GM23338 (cell line): Measurements from ENCODE around the gene SCARF1. TPM values are rescaled to one million over a fixed set of nuclear protein-coding genes. Genes with fewer than 3 reads are reported as not detected.

ENCODE experiments used
- CREB1 ChIP-seq: fragments of 250-450 bp; sonication (Bioruptor Pico); IDR thresholded peaks from 2 replicates; pipeline ENCODE4 v1.5.0; 2020; ENCODE audit warnings: low read depth, mild to moderate bottlenecking, moderate library complexity
- ETS1 ChIP-seq: IDR thresholded peaks from 2 replicates; pipeline ENCODE4 v1.6.1; 2016; ENCODE audit warnings: antibody characterized with exemption
- EZH2 ChIP-seq: fragments of 200-600 bp; sonication (generic); IDR thresholded peaks from one replicate; pipeline ENCODE4 v1.8.0; 2017; ENCODE audit warnings: antibody characterized with exemption, mild to moderate bottlenecking, low read depth; ENCODE audit not compliant: unreplicated experiment
- EZH2phosphoT487 ChIP-seq: fragments of 200-600 bp; sonication (generic); IDR thresholded peaks from one replicate; pipeline ENCODE4 v1.8.1; 2018; ENCODE audit warnings: antibody characterized with exemption; ENCODE audit not compliant: unreplicated experiment
- JUNB ChIP-seq: IDR thresholded peaks from one replicate; pipeline ENCODE4 v1.6.1; 2016; ENCODE audit warnings: antibody characterized with exemption; ENCODE audit not compliant: unreplicated experiment
- NANOG ChIP-seq: IDR thresholded peaks from 2 replicates; pipeline ENCODE4 v1.6.1; 2016; ENCODE audit warnings: antibody characterized with exemption, borderline replicate concordance
- POLR2AphosphoS5 ChIP-seq: IDR thresholded peaks from 2 replicates; pipeline ENCODE4 v1.6.1; 2016; ENCODE audit warnings: antibody characterized with exemption, low read depth
- REST ChIP-seq: IDR thresholded peaks from one replicate; pipeline ENCODE4 v1.6.1; 2018; ENCODE audit warnings: antibody characterized with exemption; ENCODE audit not compliant: unreplicated experiment
- STAT1 ChIP-seq: IDR thresholded peaks from one replicate; pipeline ENCODE4 v1.6.1; 2016; ENCODE audit warnings: antibody characterized with exemption; ENCODE audit not compliant: unreplicated experiment
- ZNF114 ChIP-seq: fragments of 250-450 bp; sonication (Bioruptor Pico); IDR thresholded peaks from 2 replicates; pipeline ENCODE4 v1.5.0; 2020; ENCODE audit warnings: mild to moderate bottlenecking, moderate library complexity
- ZNF331 ChIP-seq: fragments of 250-450 bp; sonication (Bioruptor Pico); IDR thresholded peaks from 2 replicates; pipeline ENCODE4 v1.5.0; 2020; ENCODE audit warnings: low read depth, mild to moderate bottlenecking, moderate library complexity
- ZNF462 ChIP-seq: fragments of 250-450 bp; sonication (Bioruptor Pico); IDR thresholded peaks from 2 replicates; pipeline ENCODE4 v1.5.0; 2020; ENCODE audit warnings: mild to moderate bottlenecking, moderate library complexity
- polyA plus RNA-seq: library from polyadenylated mRNA; unstranded; fragments of >200 nt; fragmentation: Nextera tagmentation; extraction: Ambion mirVana; gene quantifications from 2 replicates; pipeline ENCODE4 v1.2.1, GENCODE V29; 2016
- total RNA-seq: library from RNA; depleted of rRNA; stranded (reverse); fragments of >200 nt; shearing (Covaris generic); gene quantifications from 2 replicates; pipeline ENCODE4 v1.2.3, GENCODE V29; 2014

Gene SCARF1
- total and polyA plus RNA-seq, 2 experiments from 2014 or later, result 0.76 to 1.6 TPM

- TF ChIP-seq ZNF462 (CRISPR knock-in tag) (no peak), STAT1 (no peak), CREB1 (no peak), REST (no peak), ZNF331 (CRISPR knock-in tag) (no peak), JUNB (no peak), NANOG (no peak), POLR2AphosphoS5 (no peak), EZH2 (no peak), ETS1 (no peak), EZH2phosphoT487 (no peak), ZNF114 (no peak)
Measured at GRCh38 chr17:1611715-1612114, 33.8 kb downstream of the SCARF1 start (continued).
